HG02610 (cell line): ENCODE measurements around the gene MORC3.
"Not testable (repeated sequence)": the region's sequence is repeated elsewhere in the genome, so short reads cannot be mapped to it uniquely, and the experiment has no call there.

Experiments used
- ATAC-seq: cut with Tn5 transposase; IDR thresholded peaks from one replicate; pipeline ENCODE4 v1.9.1; 2021; ENCODE audit warnings: mild to moderate bottlenecking, moderate library complexity; ENCODE audit not compliant: unreplicated experiment

The MORC3 gene

GRCh38 chr21:36321325-36322082 lies 1.5 kb downstream of the MORC3 start:
- ATAC-seq: no peak

DNA sequence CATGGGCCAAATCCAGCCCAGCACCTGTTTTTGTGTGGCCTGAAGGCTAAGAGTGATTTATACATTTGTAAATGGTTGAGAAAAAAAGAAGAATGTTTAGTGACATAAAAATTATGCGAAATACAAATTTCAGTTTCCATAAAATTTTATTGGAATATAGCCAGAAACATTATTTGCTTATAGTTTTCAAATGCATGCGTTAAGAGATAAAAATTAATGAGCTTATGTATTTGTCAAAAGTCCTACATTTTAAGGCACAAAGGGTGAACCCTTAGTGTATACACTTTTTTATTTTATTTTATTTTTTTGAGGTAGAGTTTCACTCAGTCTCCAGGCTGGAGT lies 2.1 kb downstream of the MORC3 start:
- ATAC-seq: no peak

- ATAC-seq: no peak
Measured at GRCh38 chr21:36323032-36323431, 3.0 kb downstream of the MORC3 start.

DNA sequence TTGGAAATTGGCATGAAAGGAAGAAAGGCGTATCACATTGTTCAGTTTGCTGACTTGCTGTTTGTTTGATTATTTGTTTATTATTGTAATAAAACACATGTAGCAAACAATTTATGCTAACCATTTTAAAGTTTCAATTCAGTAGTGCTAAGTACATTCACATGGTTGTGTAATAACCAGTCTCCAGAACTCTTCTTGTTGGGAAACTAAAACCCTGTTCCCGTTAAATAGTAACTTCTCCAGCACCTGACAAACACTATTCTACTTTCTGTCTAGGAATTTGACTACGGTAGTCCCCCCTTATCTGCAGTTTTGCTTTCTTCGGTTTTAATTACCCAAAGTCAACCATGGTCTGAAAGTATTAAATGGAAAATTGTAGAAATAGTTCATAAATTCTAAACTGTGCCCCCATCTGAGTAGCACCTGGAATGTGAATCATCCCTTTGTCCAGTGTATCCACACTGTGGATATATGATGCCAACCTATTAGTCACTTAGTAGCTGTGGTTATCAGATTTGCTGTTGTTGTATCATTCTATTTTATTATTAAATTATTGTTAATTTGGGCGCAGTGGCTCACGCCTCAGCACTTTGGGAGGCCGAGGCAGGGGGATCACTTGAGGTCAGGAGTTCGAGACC lies 5.5 kb downstream of the MORC3 start:
- ATAC-seq: no peak

- peak; percentile 43 for ATAC-seq
Measured at GRCh38 chr21:36330904-36331303, 10.9 kb downstream of the MORC3 start.

DNA sequence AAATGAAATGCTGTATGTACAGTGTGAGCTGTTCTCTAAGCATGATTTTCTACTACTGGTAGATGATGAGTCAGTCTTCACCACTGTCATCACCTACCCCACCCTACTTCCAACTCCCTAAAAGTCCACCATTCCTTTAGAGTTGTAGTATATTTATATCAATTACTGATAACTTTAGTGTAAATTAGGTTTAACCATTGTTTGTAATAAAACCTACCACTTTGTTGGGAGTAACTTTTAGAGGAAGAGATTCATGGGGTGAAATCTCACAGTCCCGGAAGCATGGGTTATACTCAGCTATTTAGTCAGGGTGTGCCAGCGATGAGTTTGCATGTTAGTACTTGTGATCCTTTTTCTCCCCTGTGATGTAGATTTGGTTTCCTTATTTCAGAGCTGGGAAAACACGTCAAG lies 17.1 kb downstream of the MORC3 start:
- no peak for ATAC-seq

- no peak for ATAC-seq
Measured at GRCh38 chr21:36338975-36339374, 19.0 kb downstream of the MORC3 start.

GRCh38 chr21:36342581-36342980 lies 22.6 kb downstream of the MORC3 start:
- not testable (repeated sequence) for ATAC-seq

- no peak for ATAC-seq
Measured at GRCh38 chr21:36344931-36345330, 24.9 kb downstream of the MORC3 start.

GRCh38 chr21:36347278-36347961 lies 27.4 kb downstream of the MORC3 start:
- ATAC-seq: no peak

DNA sequence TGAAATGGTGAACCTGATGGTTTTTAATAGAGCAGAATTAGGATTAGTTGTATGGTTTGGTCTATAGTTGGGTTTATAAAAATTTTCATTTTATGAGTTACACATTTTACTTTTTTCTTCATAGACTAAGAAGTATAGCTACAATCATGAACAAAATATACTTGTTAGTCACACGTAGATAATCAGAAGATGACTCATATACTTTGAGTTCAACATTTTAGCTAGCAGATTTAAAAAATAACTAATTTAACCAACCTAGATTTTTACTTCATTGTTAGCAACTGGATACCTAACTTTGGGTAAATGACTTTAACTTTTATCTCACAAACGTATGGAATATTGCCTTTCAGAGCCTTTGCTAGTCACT lies 27.9 kb downstream of the MORC3 start:
- ATAC-seq: no peak

DNA sequence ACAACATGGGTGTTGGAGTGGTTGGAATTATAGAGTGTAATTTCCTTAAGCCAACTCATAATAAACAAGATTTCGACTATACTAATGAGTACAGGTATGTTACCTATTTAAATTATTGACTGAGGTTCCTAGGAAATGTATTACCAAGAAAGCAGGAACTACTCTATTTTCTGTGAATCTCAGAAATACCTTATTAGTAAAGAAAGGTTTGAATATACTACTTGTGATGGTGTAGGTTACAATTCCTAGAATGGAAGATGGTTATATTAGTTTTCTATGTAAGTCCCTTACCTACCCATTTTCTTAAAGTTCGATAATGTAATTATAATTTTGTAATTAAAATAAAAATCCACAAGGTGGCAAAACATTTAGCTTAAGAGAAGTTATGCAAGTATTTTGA lies 29.3 kb downstream of the MORC3 start:
- no peak for ATAC-seq

DNA sequence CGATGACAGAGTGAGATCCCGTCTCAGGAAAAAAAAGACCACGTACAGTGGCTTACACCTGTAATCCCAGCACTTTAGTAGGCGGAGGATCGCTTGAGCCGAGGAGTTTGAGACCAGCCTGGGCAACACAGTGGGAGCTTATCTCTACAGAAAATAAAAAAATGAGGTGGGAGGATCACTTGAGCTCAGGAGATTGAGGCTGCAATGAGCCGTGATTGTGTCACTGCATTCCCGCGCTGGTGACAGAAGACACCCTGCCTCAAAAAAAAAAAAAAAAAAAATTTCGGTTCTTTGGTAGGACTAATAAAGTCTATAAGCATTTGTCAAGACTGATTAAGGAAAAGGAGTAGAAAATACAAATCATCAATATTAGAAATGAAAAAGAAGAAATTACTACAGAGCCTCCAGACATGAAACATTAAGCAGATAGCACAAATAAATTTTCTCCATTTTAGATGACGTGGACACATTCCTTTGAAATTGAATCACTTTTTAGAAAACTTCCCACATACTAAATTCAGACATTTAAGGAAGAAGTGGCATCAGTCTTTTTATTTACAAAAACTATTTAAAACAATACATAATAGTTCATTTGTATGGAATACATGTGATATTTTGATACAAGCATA lies 30.4 kb downstream of the MORC3 start:
- no peak for ATAC-seq

GRCh38 chr21:36354918-36355680 lies 35.1 kb downstream of the MORC3 start:
- ATAC-seq: no peak

DNA sequence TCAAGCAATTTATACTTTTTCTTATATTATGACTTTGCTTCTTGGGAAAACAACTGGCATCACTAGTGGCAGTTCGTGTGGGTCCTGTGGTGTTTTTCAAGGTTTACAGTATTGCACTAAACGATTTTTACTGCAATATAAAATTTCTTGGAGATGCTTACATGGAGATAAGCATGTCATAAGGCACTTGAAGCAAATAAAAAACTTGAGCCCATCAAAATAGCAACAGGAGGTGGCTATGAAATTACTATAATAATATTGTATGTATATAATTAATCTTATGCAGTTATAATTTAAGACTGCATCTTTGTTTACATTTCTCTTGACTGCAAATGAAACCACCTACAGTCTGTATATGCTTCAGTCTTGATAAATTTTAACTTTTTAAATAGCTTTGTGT lies 35.9 kb downstream of the MORC3 start:
- no peak for ATAC-seq

GRCh38 chr21:36359185-36359584 lies 39.2 kb downstream of the MORC3 start:
- no peak for ATAC-seq

GRCh38 chr21:36369064-36369685 lies 49.2 kb downstream of the MORC3 start:
- ATAC-seq: no peak

DNA sequence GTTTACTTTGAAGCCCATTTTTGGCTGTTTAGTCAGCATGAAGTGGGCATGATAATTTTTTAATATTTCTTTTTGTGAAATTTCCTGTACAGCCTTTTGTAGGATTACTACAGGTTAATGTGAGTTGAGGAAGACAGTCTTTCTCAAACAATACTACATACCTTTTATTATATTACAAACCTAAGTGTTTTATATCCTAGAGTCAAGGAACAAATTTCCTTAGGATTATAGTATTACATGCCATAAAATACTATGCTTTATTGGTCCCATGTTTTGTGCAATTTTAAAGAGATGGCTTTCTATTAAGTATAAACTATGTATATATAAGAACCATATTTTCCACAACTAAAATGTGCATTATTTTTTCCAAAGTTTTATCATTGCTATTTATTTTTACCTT lies 56.0 kb downstream of the MORC3 start:
- no peak for ATAC-seq

GRCh38 chr21:36377391-36377842 lies 57.4 kb downstream of the MORC3 start:
- ATAC-seq: no peak

GRCh38 chr21:36379251-36379650 lies 59.3 kb downstream of the MORC3 start:
- ATAC-seq: no peak
